ENCODE results near the gene MTG2.

The MTG2 gene

GRCh38 chr20:62222972-62223371, 40.1 kb downstream of the MTG2 start:
- DNase-seq, result no peak

- no peak for DNase-seq
These were observed 40.7 kb downstream of the MTG2 start for GRCh38 chr20:62223571-62223970.

DNA sequence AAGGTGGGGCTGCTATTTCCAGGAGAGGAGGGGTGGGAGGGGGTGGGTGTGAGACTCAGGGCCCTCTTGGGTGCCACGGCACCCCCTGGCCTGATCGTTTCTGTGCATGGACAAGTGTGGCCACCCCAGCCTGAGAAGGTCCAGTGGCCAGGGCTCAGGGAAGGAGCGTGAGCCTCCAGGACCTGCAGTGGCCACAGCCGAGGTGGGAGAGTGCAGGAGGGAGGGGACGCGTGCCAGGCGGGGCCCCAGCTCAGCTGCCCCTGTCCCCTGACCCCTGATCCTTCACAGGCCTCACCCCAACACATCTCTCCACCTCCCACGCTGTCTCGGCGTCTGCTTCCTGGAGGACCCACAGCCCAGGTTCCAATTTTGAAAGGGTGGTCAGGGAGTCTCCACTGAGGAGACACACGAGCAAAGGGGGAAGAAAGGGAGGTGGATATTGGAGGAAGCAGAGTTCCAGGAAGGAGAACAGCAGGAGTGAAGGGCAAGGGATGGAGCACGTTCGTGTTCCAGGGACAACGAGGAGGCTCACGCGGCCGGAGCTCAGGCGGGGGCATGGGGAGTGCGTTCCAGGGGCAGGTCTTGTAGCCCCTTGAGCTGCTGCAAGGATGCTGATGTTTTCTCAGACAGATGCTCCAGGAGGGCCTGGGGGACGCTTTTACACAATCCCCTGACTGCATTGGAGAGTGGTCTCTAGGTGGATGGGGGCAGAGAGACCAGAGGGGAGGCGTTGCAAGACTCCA, 41.5 kb downstream of the MTG2 start:
- DNase-seq, result no peak

DNA sequence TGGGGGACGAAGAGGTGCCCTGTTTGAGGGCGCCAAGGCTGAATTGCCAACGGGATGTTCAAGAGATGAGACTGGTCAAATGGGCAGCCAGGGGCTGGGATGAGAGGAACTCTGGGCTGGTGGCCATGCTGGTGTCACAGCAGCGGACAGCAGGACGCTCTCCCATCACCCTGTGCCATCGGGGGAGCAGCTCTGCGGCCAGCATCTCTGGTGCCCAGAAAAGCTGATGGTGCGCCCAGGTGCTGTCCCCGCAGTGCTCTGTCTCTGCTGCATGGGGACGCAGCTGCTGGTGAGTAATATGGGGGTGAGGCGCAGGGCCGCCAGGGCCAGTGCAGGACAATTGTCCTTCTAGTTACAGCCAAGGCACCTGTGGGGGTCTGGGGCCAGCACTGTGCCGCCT, 42.2 kb downstream of the MTG2 start:
- DNase-seq, result no peak

- DNase-seq, result no peak
These were observed 43.2 kb downstream of the MTG2 start for GRCh38 chr20:62225820-62226635.

DNA sequence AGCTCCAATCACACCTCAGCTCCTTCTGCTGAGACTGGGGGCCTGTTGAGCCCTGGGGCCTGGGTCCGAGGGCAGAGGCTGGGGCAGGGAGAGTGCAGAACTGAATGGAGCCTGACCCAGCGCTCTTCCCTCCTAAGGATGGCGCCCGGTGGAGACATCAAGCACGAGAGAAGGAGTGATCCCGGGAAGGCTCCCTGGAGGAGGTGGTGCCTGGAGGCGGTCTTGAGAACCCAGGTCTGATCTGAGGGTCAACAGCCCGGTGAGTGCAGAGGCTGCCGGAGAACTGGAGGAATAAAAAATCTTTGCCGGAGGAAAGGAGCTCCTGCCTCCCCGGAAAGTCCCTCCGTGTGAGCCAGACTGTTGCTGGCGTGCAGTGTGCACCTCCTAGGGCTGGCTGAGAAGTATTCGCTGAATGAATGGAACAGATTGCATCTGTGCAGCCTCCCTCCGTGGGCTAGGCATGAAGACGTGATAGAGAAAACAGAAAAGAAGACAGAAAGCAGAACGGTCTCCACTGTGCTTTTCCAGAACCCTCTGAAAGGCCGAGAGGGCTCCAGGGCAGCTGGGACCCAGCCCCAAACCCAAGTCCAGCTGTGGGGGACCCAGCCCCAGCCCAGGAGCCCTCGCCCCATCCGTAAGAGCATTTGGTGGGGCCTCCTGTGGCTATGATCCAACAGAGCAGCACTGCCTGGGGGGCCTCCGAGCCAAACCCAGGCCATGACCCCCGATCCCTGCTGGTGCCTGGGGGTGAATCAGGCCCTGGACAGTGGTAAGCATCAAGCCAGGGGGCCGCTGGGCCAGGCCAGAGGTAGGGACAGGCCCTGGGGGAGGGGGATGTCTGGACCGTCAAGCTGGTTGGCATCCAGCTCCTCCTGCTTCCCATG, 44.1 kb downstream of the MTG2 start:
- DNase-seq, result no peak

- DNase-seq, result no peak
These were observed 44.8 kb downstream of the MTG2 start for GRCh38 chr20:62227591-62227976.

DNA sequence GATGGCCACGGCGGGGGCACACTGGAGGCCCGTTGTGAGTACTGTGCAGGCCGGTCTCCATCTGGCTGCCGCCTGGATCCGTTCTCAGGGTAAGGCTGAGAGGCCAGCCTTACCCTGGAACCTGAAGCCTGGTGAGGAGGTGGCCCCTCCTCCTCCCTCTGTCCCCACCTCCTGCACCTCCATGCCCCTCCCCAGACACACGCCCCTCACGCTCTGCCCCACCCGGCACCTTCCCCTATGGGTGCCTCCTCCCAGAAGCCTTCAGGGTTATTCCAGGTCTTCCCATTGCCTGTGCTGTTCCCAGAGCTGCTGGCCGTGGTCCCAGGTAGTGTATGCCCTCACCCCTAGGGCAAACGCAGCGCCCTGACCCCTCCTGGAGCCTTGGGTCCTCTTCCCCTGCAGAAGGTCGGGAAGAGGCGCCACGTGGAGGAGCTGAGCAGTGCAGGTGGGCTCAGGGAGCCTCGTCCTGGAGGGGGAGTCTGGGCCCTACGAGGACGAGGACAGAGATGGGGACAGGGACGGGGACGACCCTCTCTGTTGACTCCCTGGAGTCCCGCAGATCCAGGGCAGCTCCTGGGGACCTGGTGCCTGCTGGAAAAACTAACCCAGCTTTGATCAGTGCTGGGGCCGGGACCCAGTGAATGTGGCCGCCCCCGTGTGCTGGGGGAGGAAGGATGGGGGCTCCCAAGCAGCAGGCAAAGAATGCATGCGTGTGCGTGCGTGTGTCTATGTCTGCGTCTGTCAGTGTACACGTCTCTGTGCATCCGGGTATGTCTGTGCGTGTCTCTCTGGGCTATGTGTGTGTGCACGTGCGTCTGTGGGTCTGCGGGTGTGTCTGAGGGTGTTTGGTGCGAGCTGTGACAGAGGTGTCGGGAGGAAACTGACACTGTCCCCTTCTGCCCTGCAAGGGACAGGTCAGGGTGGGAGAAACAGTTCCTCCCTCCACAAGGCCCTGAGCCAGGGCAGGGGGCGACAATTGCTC, 45.4 kb downstream of the MTG2 start:
- no peak for DNase-seq

DNA sequence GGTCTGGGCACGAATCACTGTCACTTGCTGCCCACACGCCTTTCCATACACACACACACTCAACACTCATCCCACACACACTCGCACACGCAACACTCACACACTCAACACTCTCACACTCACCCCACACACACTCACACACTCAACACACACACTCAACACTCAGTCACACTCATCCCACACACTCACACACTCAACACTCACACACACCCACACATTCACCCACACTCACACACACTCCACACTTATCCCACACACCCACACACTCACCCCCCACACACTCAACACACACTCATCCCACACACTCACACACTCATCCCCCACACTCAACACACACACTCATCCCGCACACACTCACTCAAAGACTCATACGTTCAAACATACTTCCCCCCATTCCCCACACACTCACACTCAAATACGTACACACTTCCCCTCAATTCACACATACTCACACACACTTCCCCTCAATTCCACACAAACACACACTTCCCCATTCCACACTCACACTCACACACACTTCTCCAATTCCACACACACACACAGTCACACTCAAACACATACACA, 46.2 kb downstream of the MTG2 start:
- DNase-seq, result no peak

DNA sequence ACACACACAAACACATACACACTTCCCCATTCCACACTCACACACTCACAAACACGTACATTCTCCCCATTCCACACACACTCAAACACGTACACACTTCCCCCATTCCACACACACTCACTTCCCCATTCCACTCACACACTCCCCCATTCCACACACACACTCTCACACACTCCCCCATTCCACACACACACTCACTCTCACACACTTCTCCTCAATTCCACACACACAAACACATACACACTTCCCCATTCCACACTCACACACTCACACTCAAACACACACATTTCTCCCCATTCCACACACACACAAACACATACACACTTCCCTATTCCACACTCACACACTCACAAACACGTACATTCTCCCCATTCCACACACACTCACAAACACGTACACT, 46.8 kb downstream of the MTG2 start:
- no peak for DNase-seq

DNA sequence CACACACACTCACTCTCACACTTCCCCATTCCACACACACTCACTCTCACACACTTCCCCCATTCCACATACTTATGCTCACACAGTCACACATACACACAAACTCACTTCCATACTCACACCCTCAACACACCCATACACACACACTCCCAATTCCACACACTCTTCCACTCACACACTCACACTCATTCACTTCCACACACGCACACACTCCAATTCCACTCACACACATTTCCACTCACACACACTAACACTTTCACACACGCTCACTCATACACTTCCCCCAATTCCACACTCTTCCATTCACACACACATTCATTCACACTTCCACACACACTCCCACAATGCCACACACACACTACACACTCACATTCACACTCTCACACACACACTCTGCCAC, 47.4 kb downstream of the MTG2 start:
- no peak for DNase-seq

DNA sequence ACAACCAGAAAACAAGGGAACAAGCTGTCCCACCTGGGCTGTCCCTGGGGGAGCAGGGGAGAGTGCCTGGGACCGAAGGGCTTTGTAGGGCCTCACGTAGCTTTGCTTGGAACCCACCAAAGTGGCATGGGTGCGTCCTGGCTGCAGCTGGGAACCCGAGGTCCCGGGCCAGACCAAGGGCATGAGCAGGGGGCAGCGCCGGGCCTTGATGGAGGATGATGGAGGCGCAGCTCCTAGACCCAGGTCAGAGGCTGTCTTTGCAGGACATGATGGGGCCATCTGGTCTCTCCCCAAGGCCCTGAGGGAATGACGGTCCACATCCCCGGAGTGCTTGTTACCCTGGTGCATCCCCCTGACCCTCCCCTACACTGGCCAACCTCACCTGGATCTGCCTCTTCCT, 47.9 kb downstream of the MTG2 start:
- no peak for DNase-seq

DNA sequence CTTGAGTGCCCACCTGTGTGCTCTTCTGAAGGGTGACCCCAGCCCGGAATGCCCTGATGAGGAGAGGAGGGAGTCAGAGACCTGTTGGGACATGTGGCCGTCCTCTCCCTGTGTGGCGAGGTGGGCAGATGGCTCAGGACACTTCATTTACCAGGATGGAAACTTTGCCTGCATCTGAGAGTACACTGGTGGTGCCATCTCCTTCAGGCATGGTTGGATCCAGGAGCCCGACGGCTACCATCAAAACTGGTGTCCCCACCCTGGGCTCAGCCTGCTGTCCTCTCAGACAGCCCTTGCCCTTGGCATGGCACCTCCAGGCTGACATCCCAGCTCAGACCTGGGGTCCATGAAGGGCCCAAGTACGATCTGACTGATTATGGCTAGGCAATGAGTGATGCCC, 48.5 kb downstream of the MTG2 start:
- DNase-seq, result no peak

GRCh38 chr20:62232194-62232593, 49.4 kb downstream of the MTG2 start:
- no peak for DNase-seq

- no peak for DNase-seq
These were observed 50.2 kb downstream of the MTG2 start for GRCh38 chr20:62232770-62233645.

GRCh38 chr20:62233684-62234083, 50.9 kb downstream of the MTG2 start:
- DNase-seq, result no peak

- DNase-seq, result no peak
These were observed 51.5 kb downstream of the MTG2 start for GRCh38 chr20:62234339-62234738.

GRCh38 chr20:62235001-62235776, 52.4 kb downstream of the MTG2 start:
- DNase-seq, result no peak

DNA sequence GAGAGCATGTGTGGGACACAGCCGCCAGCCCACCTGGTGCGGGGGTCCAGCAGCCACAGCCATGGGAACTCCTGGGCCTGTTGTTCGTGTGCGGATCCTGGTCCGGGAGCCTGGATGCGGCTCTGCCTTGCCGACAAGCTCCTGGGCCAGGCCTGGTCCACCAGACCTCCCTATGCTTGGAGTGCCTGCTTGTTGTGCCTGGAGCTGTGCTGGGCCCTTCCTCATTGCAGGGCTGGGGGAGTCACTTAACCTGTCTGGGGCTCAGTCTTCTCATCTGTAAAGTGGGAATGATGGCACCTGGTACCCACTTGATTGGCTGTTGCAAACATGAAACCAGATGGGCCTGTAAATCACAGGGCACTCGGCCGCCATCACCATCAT, 52.9 kb downstream of the MTG2 start:
- no peak for DNase-seq

DNA sequence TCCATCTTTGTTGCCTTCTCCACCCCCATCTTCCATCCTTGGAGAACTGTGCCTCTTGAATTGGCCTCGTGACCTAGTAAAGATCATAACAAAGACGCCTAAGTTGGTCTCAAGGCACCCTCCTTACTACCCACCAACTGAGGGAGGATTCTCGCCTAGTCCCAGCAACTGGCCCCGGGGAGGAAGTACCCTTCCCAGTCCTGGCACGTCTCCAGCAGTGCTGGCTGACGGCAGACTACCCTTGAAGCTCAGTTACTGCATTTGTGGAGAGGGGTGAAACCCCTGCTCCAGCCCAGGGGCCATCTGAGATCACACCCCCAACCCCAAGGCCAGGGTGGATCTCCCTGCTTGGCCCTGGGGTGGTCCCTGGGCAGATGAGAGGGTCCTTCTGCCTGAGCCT, 53.4 kb downstream of the MTG2 start:
- no peak for DNase-seq
